K562 (cell line): ENCODE results near the gene EXOC4. TPM values are rescaled to one million over a fixed set of nuclear protein-coding genes. Genes with fewer than 3 reads are reported as not detected.

Source experiments
- ATAC-seq: fragments of 200-7000 bp; cut with Tn5 transposase; 3 replicates; pipeline ENCODE4 v1.9.1; 2020; ENCODE audit warnings: moderate library complexity
- BruUV-seq: library from RNA; stranded (reverse); fragments of 400-500 nt; replicated peaks from 2 replicates; lab custom pipeline; 2021; lab: Mats Ljungman, UMichigan
- CTCF ChIA-PET: fragments of 300-600 bp; formaldehyde crosslinking; extraction: SDS; loops from one replicate; lab custom pipeline; 2021; ENCODE audit warnings: low intra/inter-chr PET ratio; lab: Yijun Ruan, JAX
- POLR2A ChIA-PET: fragments of 300-600, 350-650 bp; sonication (Branson Sonifier 250); formaldehyde crosslinking; extraction: SDS; loops from one replicate; lab custom pipeline; 2021; ENCODE audit warnings: antibody characterized with exemption, inconsistent platforms; lab: Yijun Ruan, JAX
- DNase-seq, 4 experiments: peaks; one replicate each; pipeline versions ENCODE4 v3.0.0 to v3.0.0-alpha.2; 2011 to 2018; ENCODE audit warnings: low spot score in 3 of 4, mixed read lengths in 3 of 4; ENCODE audit errors: extremely low read depth in 1 of 4
- FAIRE-seq: peaks from 2 replicates; lab custom pipeline; 2011; peaks lifted over from hg19 to GRCh38; lab: Jason Lieb, UNC
- H2AFZ ChIP-seq: 2 replicates; pipeline ENCODE4 v1.6.0; 2011; ENCODE audit warnings: low read depth, low read length, control low read depth, inconsistent platforms
- H3K27ac ChIP-seq: fragments of 200-600 bp; 3 replicates; pipeline ENCODE4 v1.8.0; 2011; ENCODE audit warnings: low read depth, mild to moderate bottlenecking, control low read depth, inconsistent platforms, low read length, moderate library complexity, mixed read lengths; ENCODE audit errors: extremely low read depth
- H3K27me3 ChIP-seq, 2 experiments: fragments of 300-600 bp in 1 of 2; 2 replicates in 1 of 2; 3 replicates in 1 of 2; pipeline versions ENCODE4 v1.6.0 to v1.8.0; 2011; ENCODE audit warnings: inconsistent platforms in 2 of 2, low read length in 2 of 2, mild to moderate bottlenecking in 1 of 2, mixed read lengths in 1 of 2, moderate library complexity in 1 of 2; ENCODE audit not compliant: control insufficient read depth in 2 of 2, insufficient read depth in 2 of 2
- H3K36me3 ChIP-seq: fragments of 300-600 bp; 3 replicates; pipeline ENCODE4 v1.8.0; 2011; ENCODE audit warnings: mild to moderate bottlenecking, low read length, inconsistent platforms; ENCODE audit not compliant: control insufficient read depth, insufficient read depth
- H3K4me1 ChIP-seq, 2 experiments: fragments of 200-600 bp in 1 of 2; replicated peaks in 1 of 2; 2 replicates in 1 of 2; 3 replicates in 1 of 2; pipeline versions ENCODE4 v1.5.1 to v1.8.0; 2011; ENCODE audit warnings: inconsistent platforms in 2 of 2, low read length in 2 of 2, mild to moderate bottlenecking in 1 of 2, mixed read lengths in 1 of 2, moderate library complexity in 1 of 2; ENCODE audit not compliant: control insufficient read depth in 2 of 2, insufficient read depth in 2 of 2
- H3K4me2 ChIP-seq: 2 replicates; pipeline ENCODE4 v1.6.1; 2011; ENCODE audit warnings: low read length, control low read depth, inconsistent platforms, mixed read lengths; ENCODE audit not compliant: insufficient read depth
- H3K4me3 ChIP-seq: fragments of 200-600 bp; sonication (generic), shearing (Covaris generic); 2 replicates; pipeline ENCODE4 v1.5.1; 2016; ENCODE audit warnings: control low read depth, inconsistent platforms
- H3K79me2 ChIP-seq: fragments of 200-600 bp; 3 replicates; pipeline ENCODE4 v1.8.0; 2011; ENCODE audit warnings: low read length, inconsistent platforms; ENCODE audit not compliant: control insufficient read depth, insufficient read depth
- H3K9ac ChIP-seq, 2 experiments: 2 replicates each; pipeline versions ENCODE4 v1.6.0 to v1.6.1; 2011; ENCODE audit warnings: low read depth in 2 of 2, low read length in 2 of 2, control low read depth in 1 of 2, inconsistent platforms in 1 of 2, mild to moderate bottlenecking in 1 of 2, mixed read lengths in 1 of 2; ENCODE audit not compliant: insufficient read depth in 1 of 2
- H3K9me1 ChIP-seq: one replicate; pipeline ENCODE4 v1.6.0; 2011; ENCODE audit warnings: inconsistent platforms, mild to moderate bottlenecking, low read length, moderate library complexity; ENCODE audit not compliant: control insufficient read depth, insufficient read depth
- H3K9me3 ChIP-seq: replicated peaks from 2 replicates; pipeline ENCODE4 v1.5.1; 2011; ENCODE audit warnings: low read depth, low read length, inconsistent platforms; ENCODE audit not compliant: control insufficient read depth, insufficient read depth
- H4K20me1 ChIP-seq: replicated peaks from 2 replicates; pipeline ENCODE4 v1.6.1; 2011; ENCODE audit warnings: low read length, inconsistent platforms, mixed read lengths; ENCODE audit not compliant: control insufficient read depth, insufficient read depth
- FUS ChIP-seq: fragments of 200-400 bp; formaldehyde crosslinking; optimal IDR thresholded peaks from 2 replicates; pipeline ENCODE3; 2017; ENCODE audit warnings: low read depth, low read length
- MEF2A ChIP-seq: IDR thresholded peaks from 2 replicates; pipeline ENCODE4 v1.6.1; 2011; ENCODE audit warnings: low read depth, mild to moderate bottlenecking, low read length, moderate library complexity; ENCODE audit not compliant: control insufficient read depth
- NFATC3 ChIP-seq: fragments of 450-650 bp; IDR thresholded peaks from 2 replicates; pipeline ENCODE4 v1.6.1; 2017; ENCODE audit warnings: mild to moderate bottlenecking
- SNIP1 ChIP-seq: fragments of 450-650 bp; IDR thresholded peaks from 2 replicates; pipeline ENCODE4 v1.7.1; 2017; ENCODE audit warnings: low read depth, mild to moderate bottlenecking
- SUPT5H ChIP-seq: fragments of 450-650 bp; IDR thresholded peaks from 2 replicates; pipeline ENCODE4 v1.6.1; 2016
- ZNF143 ChIP-seq: sonication (generic); formaldehyde crosslinking; IDR thresholded peaks from 2 replicates; pipeline ENCODE4 v1.9.0; 2022; ENCODE audit warnings: mild to moderate bottlenecking, missing genetic modification reagents
- ZNF253 ChIP-seq: fragments of 250-450 bp; sonication (Bioruptor Pico); conservative IDR thresholded peaks from 2 replicates; pipeline ENCODE4 v1.6.1; 2021; ENCODE audit warnings: mild to moderate bottlenecking
- WGBS: fragments of 100-300 bp; shearing (Covaris generic); methylation state at CpG from one replicate; pipeline ENCODE4 v1.1.6; 2016; ENCODE audit warnings: low coverage, mixed read lengths; ENCODE audit not compliant: insufficient coverage; ENCODE audit errors: missing lambda C conversion rate; 5-methylcytosine and 5-hydroxymethylcytosine counted together
- in situ Hi-C: fragments of 300-500 bp; cut with MboI; formaldehyde crosslinking; loops from 4 replicates; pipeline ENCODE4 v1.15.0; 2018; ENCODE audit warnings: inconsistent platforms, mixed read lengths
- intact Hi-C: fragments of 100-400 bp; cut with micrococcal nuclease; formaldehyde crosslinking; loops from 2 replicates; pipeline ENCODE4 v1.14.2; 2022
- polyA plus RNA-seq, 8 experiments: library from polyadenylated mRNA; depleted of rRNA in 4 of 8; stranded (reverse) in 5 of 8; unstranded in 3 of 8; fragments of >200 nt; fragmentation: Nextera tagmentation in 2 of 8; fragmentation: Illumina TruSeq in 1 of 8; extraction: Ambion mirVana in 2 of 8; extraction: Trizol in 1 of 8; gene quantifications; 2 replicates each; pipeline versions ENCODE4 v1.2.1 to v1.2.3, GENCODE V29; 2011 to 2014; ENCODE audit warnings: inconsistent platforms in 1 of 8, missing spikeins in 1 of 8
- total RNA-seq, 7 experiments: library from RNA; depleted of rRNA in 6 of 7; stranded (reverse); fragments of >200 nt in 6 of 7; fragmentation: Illumina TruSeq in 2 of 7; extraction: Trizol in 2 of 7; gene quantifications; 2 replicates each; pipeline versions ENCODE4 v1.2.1 to v1.2.3, GENCODE V29; 2011 to 2021; ENCODE audit warnings: low replicate concordance in 1 of 7
- TF ChIP-seq, protein P1 (sequence below): fragments of 450-650 bp; IDR thresholded peaks from 2 replicates; pipeline ENCODE4 v1.6.1; 2016; ENCODE audit warnings: mild to moderate bottlenecking
- TF ChIP-seq, protein P2 (sequence below): fragments of 200-600 bp; sonication (generic); IDR thresholded peaks from one replicate; pipeline ENCODE4 v1.6.1; 2012; ENCODE audit warnings: mild to moderate bottlenecking, low read depth, low read length, inconsistent platforms

EXOC4 gene
- total and polyA plus RNA-seq, 9 of the 15 experiments (the other 6 are each of a cell fraction or from before 2014, with no cell fraction given) = 18.5 to 73.1 (median 46.6) TPM

DNA sequence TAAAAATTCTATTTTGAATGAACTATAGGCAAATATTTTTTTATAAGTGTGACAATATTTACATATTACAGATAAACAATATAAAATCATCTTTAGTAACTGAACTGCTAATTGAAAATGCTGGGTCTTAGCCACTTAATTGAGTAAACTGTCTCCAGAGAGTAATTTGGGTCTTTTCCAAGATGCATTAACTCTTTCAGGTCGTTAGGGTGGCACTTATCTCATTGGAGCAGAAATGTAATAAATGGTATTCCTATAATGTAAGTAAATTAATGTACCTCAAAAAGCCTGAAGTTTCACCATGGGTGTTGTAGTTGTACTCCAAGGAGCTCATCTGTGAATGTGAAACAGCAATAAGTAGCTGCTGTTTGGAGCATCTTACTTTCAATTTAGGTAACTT is 208.5 kb downstream of the EXOC4 start:
- H3K79me2 ChIP-seq = no peaks in the 10 kb centered on the region
- in situ Hi-C loops (no loop called here), intact Hi-C loops (no loop called here)
- H3K36me3 ChIP-seq = no peaks in the 10 kb centered on the region
- FAIRE-seq (no peak), ATAC-seq (no peak), DNase-seq (no peak)
- H3K27me3 ChIP-seq = no peaks in the 10 kb centered on the region
- H4K20me1 ChIP-seq = 0 out of 2 replicates have a peak, but pooled peaks cover 3% of the 10 kb centered on the region
- WGBS = 0% methylated on average over 1 of the region's 1 CpG
- POLR2A ChIA-PET = interaction anchor here (1.2 kb wide), 1 partner anchor 10 kb away, joined by 3 read pairs; no protein-coding TSS in a partner anchor
- no peaks in the 10 kb centered on the region for H3K9me1 ChIP-seq
- CTCF ChIA-PET = no interaction called here
- no TSS peak for BruUV-seq
- no peak overlapping the region for H3K27ac ChIP-seq
- H3K4me3 ChIP-seq = no peak overlapping the region
- no peak overlapping the region for H3K4me2 ChIP-seq
- no peaks in the 10 kb centered on the region for H3K9me3 ChIP-seq
- H2AFZ ChIP-seq = no peak overlapping the region
- no peak overlapping the region for H3K9ac ChIP-seq
- H3K4me1 ChIP-seq = no peaks in the 10 kb centered on the region
- TF ChIP-seq, protein P1, sequence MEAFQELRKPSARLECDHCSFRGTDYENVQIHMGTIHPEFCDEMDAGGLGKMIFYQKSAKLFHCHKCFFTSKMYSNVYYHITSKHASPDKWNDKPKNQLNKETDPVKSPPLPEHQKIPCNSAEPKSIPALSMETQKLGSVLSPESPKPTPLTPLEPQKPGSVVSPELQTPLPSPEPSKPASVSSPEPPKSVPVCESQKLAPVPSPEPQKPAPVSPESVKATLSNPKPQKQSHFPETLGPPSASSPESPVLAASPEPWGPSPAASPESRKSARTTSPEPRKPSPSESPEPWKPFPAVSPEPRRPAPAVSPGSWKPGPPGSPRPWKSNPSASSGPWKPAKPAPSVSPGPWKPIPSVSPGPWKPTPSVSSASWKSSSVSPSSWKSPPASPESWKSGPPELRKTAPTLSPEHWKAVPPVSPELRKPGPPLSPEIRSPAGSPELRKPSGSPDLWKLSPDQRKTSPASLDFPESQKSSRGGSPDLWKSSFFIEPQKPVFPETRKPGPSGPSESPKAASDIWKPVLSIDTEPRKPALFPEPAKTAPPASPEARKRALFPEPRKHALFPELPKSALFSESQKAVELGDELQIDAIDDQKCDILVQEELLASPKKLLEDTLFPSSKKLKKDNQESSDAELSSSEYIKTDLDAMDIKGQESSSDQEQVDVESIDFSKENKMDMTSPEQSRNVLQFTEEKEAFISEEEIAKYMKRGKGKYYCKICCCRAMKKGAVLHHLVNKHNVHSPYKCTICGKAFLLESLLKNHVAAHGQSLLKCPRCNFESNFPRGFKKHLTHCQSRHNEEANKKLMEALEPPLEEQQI = no peak
- TF ChIP-seq NFATC3 (no peak), SUPT5H (no peak), FUS (no peak), ZNF253 (CRISPR knock-in tag) (no peak), SNIP1 (no peak), MEF2A (no peak), ZNF143 (CRISPR knock-in tag) (no peak)
- TF ChIP-seq, protein P2, sequence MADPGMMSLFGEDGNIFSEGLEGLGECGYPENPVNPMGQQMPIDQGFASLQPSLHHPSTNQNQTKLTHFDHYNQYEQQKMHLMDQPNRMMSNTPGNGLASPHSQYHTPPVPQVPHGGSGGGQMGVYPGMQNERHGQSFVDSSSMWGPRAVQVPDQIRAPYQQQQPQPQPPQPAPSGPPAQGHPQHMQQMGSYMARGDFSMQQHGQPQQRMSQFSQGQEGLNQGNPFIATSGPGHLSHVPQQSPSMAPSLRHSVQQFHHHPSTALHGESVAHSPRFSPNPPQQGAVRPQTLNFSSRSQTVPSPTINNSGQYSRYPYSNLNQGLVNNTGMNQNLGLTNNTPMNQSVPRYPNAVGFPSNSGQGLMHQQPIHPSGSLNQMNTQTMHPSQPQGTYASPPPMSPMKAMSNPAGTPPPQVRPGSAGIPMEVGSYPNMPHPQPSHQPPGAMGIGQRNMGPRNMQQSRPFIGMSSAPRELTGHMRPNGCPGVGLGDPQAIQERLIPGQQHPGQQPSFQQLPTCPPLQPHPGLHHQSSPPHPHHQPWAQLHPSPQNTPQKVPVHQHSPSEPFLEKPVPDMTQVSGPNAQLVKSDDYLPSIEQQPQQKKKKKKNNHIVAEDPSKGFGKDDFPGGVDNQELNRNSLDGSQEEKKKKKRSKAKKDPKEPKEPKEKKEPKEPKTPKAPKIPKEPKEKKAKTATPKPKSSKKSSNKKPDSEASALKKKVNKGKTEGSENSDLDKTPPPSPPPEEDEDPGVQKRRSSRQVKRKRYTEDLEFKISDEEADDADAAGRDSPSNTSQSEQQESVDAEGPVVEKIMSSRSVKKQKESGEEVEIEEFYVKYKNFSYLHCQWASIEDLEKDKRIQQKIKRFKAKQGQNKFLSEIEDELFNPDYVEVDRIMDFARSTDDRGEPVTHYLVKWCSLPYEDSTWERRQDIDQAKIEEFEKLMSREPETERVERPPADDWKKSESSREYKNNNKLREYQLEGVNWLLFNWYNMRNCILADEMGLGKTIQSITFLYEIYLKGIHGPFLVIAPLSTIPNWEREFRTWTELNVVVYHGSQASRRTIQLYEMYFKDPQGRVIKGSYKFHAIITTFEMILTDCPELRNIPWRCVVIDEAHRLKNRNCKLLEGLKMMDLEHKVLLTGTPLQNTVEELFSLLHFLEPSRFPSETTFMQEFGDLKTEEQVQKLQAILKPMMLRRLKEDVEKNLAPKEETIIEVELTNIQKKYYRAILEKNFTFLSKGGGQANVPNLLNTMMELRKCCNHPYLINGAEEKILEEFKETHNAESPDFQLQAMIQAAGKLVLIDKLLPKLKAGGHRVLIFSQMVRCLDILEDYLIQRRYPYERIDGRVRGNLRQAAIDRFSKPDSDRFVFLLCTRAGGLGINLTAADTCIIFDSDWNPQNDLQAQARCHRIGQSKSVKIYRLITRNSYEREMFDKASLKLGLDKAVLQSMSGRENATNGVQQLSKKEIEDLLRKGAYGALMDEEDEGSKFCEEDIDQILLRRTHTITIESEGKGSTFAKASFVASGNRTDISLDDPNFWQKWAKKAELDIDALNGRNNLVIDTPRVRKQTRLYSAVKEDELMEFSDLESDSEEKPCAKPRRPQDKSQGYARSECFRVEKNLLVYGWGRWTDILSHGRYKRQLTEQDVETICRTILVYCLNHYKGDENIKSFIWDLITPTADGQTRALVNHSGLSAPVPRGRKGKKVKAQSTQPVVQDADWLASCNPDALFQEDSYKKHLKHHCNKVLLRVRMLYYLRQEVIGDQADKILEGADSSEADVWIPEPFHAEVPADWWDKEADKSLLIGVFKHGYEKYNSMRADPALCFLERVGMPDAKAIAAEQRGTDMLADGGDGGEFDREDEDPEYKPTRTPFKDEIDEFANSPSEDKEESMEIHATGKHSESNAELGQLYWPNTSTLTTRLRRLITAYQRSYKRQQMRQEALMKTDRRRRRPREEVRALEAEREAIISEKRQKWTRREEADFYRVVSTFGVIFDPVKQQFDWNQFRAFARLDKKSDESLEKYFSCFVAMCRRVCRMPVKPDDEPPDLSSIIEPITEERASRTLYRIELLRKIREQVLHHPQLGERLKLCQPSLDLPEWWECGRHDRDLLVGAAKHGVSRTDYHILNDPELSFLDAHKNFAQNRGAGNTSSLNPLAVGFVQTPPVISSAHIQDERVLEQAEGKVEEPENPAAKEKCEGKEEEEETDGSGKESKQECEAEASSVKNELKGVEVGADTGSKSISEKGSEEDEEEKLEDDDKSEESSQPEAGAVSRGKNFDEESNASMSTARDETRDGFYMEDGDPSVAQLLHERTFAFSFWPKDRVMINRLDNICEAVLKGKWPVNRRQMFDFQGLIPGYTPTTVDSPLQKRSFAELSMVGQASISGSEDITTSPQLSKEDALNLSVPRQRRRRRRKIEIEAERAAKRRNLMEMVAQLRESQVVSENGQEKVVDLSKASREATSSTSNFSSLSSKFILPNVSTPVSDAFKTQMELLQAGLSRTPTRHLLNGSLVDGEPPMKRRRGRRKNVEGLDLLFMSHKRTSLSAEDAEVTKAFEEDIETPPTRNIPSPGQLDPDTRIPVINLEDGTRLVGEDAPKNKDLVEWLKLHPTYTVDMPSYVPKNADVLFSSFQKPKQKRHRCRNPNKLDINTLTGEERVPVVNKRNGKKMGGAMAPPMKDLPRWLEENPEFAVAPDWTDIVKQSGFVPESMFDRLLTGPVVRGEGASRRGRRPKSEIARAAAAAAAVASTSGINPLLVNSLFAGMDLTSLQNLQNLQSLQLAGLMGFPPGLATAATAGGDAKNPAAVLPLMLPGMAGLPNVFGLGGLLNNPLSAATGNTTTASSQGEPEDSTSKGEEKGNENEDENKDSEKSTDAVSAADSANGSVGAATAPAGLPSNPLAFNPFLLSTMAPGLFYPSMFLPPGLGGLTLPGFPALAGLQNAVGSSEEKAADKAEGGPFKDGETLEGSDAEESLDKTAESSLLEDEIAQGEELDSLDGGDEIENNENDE = no peak
